ENCODE measurements around the gene YES1.
"Not testable (repeated sequence)": the region's sequence is repeated elsewhere in the genome, so short reads cannot be mapped to it uniquely, and the experiment has no call there.

The YES1 gene

DNA sequence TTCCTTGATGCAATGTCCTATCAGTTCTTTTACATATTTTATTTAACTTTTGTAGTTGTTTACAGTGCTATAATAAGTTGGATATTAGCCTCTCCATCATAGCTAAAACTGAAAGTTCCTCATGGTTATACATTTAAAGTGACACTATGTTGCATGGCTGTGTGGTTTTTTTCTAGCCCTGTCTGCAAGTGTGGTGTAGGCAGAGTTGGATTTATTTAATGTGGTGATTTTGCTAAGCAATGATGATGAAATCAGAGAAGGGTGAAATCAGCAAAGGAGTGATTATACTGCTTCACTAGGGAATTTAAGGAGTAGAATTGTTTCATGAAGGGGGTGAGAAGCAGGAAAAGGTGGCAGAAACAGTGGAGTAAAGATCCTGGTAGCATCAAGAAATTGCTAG, 81.3 kb downstream of the YES1 start:
- TF ChIP-seq CTCF (IDR thresholded peaks at IDR 0.05), result no peak
- intact Hi-C loops (cut with DNase I; ENCODE audit: low total_unique reads), result no loop called here

DNA sequence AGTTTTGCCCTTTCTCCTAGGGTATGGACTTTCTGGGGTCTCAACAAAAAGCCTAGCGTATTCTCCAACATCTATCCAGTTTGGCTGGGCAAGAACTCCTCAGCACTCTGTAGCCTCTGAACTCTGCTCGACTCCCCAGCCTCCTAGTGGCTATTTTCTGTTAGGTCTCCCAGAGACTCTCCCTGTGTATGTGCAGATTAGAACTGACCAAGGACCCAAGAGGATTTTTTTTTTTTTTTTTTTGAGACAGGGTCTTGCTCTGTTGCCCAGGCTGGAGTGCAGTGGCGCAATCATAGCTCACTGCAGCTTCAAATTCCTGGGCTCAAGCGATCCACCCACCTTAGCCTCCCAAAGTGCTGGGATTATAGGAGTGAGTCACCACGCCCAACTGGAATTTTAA, 81.9 kb downstream of the YES1 start:
- DNase-seq; H3K4me3 ChIP-seq; H3K4me1 ChIP-seq; intact Hi-C loops (cut with DNase I; ENCODE audit: low total_unique reads); H3K27ac ChIP-seq; H3K9me3 ChIP-seq; H3K27me3 ChIP-seq: not testable (repeated sequence)
- peaks cover 28 to 46% (median 36%) of the 10 kb centered on the region in 3 donors for H3K36me3 ChIP-seq

More for the DNA sequence above, 81.3 kb downstream of the YES1 start:
- Histone ChIP-seq H3K27ac (no peak overlapping the region), H3K4me3 (no peak overlapping the region), H3K9me3 (no peaks in the 10 kb centered on the region), H3K36me3 (peaks cover 28 to 50% (median 38%) of the 10 kb centered on the region in 3 donors), H3K4me1 (no peaks in the 10 kb centered on the region), H3K27me3 (no peaks in the 10 kb centered on the region)
- no peak for DNase-seq

DNA sequence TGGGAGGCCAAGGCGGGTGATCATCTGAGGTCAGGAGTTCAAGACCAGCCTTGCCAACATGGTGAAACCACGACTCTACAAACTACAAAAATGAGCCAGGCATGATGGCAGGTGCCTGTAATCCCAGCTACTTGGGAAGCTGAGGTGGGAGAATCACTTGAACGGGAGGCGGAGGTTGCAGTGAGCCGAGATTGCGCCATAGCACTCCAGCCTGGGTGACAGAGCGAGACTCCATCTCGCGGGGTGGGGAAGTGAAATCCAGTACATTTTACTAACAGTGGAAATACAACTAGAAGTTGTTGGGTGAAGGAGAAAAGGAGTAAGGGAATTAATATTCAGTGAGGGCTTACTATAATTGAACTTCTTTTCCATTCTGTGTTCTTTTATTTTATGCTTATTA, 86.4 kb downstream of the YES1 start:
- no peak for TF ChIP-seq CTCF (IDR thresholded peaks at IDR 0.05)
- H3K27ac ChIP-seq, result no peak overlapping the region
- H3K9me3 ChIP-seq, result no peaks in the 10 kb centered on the region
- DNase-seq, result no peak
- H3K36me3 ChIP-seq, result peaks cover 9 to 23% (median 12%) of the 10 kb centered on the region in 3 donors
- H3K4me1 ChIP-seq, result no peaks in the 10 kb centered on the region
- intact Hi-C loops (cut with DNase I; ENCODE audit: low total_unique reads), result no loop called here
- no peaks in the 10 kb centered on the region for H3K27me3 ChIP-seq
- no peak overlapping the region for H3K4me3 ChIP-seq

- DNase-seq, result no peak
- Histone ChIP-seq H3K36me3 (peaks cover 4 to 14% (median 9%) of the 10 kb centered on the region in 3 donors), H3K9me3 (no peaks in the 10 kb centered on the region), H3K4me1 (no peaks in the 10 kb centered on the region), H3K27me3 (no peaks in the 10 kb centered on the region), H3K4me3 (no peak overlapping the region), H3K27ac (no peak overlapping the region)
- TF ChIP-seq CTCF (IDR thresholded peaks at IDR 0.05), result no peak
- intact Hi-C loops (cut with DNase I; ENCODE audit: low total_unique reads), result no loop called here
Measured at GRCh38 chr18:723541-724080, 88.4 kb downstream of the YES1 start.

DNA sequence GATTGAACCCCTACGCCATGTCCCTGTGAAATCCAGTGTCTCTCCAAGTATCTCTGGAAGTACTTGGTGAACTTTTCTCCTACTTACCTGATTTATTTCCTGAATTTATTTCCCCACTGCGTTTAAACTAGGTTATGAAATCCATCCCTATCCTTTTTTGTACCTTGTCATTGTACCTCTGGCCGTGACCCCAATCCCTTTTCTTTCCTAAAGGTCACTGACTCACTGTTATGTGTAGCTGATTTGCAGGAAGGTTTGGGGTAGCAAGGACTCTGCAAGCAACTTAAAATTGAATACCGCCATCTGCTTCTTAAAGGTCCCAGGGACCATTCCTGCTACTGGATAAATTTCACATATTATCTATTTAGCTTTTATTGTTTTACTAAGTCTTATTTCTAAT, 95.0 kb downstream of the YES1 start:
- peaks cover 0 to 5% (median 0%) of the 10 kb centered on the region in 4 donors for H3K4me1 ChIP-seq
- intact Hi-C loops (cut with DNase I; ENCODE audit: low total_unique reads), result loop anchor here (10.0 kb wide), 1 partner anchor 62 kb away; the partner anchor contains the start of gene TYMS
- DNase-seq, result no peak
- no peaks in the 10 kb centered on the region for H3K27me3 ChIP-seq
- no peak overlapping the region for H3K4me3 ChIP-seq
- no peaks in the 10 kb centered on the region for H3K36me3 ChIP-seq
- no peak for TF ChIP-seq CTCF (IDR thresholded peaks at IDR 0.05)
- no peak overlapping the region for H3K27ac ChIP-seq
- H3K9me3 ChIP-seq, result no peaks in the 10 kb centered on the region

DNA sequence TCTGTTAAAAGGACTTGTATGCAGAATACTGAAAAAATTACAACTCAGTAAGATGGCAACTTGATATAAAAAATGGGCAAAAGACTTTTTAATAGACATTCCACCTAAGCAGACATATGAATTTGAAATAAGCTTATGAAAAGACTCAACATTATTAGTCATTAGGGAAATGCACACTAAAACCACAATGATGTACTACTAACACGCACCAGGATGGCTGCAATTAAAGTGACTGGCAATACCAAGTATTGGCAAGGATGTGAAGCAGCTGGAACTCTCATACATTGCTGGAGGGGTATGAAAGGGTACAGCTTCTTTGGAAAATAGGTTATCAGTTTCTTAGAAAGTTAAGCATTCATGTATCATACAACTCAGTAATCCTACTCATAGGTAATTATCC, 96.4 kb downstream of the YES1 start:
- Histone ChIP-seq H3K27me3 (no peaks in the 10 kb centered on the region), H3K27ac (no peak overlapping the region), H3K36me3 (no peaks in the 10 kb centered on the region), H3K4me3 (no peak overlapping the region), H3K9me3 (no peaks in the 10 kb centered on the region), H3K4me1 (peaks cover 0 to 12% (median 4%) of the 10 kb centered on the region in 4 donors)
- intact Hi-C loops (cut with DNase I; ENCODE audit: low total_unique reads), result loop anchor here (10.0 kb wide), 1 partner anchor 61 kb away; the partner anchor contains the start of gene TYMS
- TF ChIP-seq CTCF (IDR thresholded peaks at IDR 0.05), result no peak
- DNase-seq, result no peak

Data from tibial artery (tissue), 4 donors.